Measurements from ENCODE around the gene DDX20.

DNA sequence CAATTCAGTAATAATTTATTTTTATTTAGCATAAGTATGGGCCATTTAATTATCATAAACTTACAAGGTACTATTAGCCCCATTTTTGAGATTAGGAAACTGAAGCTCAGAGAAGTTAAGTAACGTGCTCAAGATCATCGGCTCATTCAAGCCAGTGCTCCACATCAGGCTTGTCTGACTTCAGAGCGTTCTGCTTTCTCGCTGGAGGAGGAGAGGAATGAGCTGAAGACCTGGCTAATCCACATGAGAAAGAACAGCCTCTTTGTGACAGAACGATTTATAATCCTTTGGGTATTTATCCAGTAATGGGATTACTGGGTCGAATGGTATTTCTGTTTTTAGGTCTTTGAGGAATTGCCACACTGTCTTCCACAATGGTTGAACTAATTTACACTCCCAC is 39.7 kb downstream of the DDX20 start:
- TF ChIP-seq, protein P1, sequence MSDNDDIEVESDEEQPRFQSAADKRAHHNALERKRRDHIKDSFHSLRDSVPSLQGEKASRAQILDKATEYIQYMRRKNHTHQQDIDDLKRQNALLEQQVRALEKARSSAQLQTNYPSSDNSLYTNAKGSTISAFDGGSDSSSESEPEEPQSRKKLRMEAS (IDR thresholded peaks at IDR 0.05) = no peak
- no peak for TF ChIP-seq TCF12 (IDR thresholded peaks at IDR 0.05; ENCODE audit: low read depth)
- no peak for TF ChIP-seq CEBPB (IDR thresholded peaks at IDR 0.05)
- TF ChIP-seq YY1 (IDR thresholded peaks at IDR 0.05; ENCODE audit: low read depth) = no peak
- TF ChIP-seq, protein P2, sequence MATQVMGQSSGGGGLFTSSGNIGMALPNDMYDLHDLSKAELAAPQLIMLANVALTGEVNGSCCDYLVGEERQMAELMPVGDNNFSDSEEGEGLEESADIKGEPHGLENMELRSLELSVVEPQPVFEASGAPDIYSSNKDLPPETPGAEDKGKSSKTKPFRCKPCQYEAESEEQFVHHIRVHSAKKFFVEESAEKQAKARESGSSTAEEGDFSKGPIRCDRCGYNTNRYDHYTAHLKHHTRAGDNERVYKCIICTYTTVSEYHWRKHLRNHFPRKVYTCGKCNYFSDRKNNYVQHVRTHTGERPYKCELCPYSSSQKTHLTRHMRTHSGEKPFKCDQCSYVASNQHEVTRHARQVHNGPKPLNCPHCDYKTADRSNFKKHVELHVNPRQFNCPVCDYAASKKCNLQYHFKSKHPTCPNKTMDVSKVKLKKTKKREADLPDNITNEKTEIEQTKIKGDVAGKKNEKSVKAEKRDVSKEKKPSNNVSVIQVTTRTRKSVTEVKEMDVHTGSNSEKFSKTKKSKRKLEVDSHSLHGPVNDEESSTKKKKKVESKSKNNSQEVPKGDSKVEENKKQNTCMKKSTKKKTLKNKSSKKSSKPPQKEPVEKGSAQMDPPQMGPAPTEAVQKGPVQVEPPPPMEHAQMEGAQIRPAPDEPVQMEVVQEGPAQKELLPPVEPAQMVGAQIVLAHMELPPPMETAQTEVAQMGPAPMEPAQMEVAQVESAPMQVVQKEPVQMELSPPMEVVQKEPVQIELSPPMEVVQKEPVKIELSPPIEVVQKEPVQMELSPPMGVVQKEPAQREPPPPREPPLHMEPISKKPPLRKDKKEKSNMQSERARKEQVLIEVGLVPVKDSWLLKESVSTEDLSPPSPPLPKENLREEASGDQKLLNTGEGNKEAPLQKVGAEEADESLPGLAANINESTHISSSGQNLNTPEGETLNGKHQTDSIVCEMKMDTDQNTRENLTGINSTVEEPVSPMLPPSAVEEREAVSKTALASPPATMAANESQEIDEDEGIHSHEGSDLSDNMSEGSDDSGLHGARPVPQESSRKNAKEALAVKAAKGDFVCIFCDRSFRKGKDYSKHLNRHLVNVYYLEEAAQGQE (IDR thresholded peaks at IDR 0.05; ENCODE audit: low read depth) = no peak
- no peak for TF ChIP-seq RAD21 (IDR thresholded peaks at IDR 0.05; ENCODE audit: low read depth)
